Measurements from ENCODE around the gene RFC2. TPM values are rescaled to one million over a fixed set of nuclear protein-coding genes. Genes with fewer than 3 reads are reported as not detected.
"Not testable (repeated sequence)": the region's sequence is repeated elsewhere in the genome, so short reads cannot be mapped to it uniquely, and the experiment has no call there.

RFC2 gene
- total RNA-seq, 4 donors from 2014 or later, result 12.5 to 37.9 (median 22.4) TPM

DNA sequence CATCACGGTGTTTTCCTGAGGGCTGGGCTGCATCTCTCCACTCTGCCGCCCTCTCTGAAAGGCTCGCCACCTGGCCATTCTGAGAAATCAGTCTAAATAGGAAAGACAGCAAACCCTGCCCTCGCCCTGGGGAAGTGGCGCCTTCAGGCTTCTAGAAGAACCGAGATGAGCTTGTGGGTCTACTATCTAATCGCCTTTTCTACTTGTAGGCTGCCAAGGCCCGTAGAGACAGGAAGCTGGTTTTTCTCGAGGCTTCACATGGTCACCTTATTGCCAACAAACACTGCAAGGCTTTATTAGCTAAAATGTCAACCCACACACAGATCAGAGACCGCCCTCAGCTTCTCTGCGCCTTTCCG lies 23.0 kb downstream of the RFC2 start:
- intact Hi-C loops (cut with DNase I), result no loop called here
- Histone ChIP-seq H3K4me3 (no peak overlapping the region), H3K36me3 (peaks cover 6 to 81% (median 9%) of the 10 kb centered on the region in 3 donors), H3K9me3 (no peaks in the 10 kb centered on the region), H3K4me1 (peaks cover 0 to 4% (median 0%) of the 10 kb centered on the region in 3 donors), H3K27ac (no peak overlapping the region), H3K27me3 (no peaks in the 10 kb centered on the region)
- 63 to 90% methylated on average over 12 of the region's 12 CpGs for WGBS, 2 donors
- DNase-seq, result no peak
- TF ChIP-seq POLR2A (IDR thresholded peaks at IDR 0.05), result no peak
- TF ChIP-seq, protein P1, sequence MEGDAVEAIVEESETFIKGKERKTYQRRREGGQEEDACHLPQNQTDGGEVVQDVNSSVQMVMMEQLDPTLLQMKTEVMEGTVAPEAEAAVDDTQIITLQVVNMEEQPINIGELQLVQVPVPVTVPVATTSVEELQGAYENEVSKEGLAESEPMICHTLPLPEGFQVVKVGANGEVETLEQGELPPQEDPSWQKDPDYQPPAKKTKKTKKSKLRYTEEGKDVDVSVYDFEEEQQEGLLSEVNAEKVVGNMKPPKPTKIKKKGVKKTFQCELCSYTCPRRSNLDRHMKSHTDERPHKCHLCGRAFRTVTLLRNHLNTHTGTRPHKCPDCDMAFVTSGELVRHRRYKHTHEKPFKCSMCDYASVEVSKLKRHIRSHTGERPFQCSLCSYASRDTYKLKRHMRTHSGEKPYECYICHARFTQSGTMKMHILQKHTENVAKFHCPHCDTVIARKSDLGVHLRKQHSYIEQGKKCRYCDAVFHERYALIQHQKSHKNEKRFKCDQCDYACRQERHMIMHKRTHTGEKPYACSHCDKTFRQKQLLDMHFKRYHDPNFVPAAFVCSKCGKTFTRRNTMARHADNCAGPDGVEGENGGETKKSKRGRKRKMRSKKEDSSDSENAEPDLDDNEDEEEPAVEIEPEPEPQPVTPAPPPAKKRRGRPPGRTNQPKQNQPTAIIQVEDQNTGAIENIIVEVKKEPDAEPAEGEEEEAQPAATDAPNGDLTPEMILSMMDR (IDR thresholded peaks at IDR 0.05), result no peak

GRCh38 chr7:74230446-74231231 lies 23.6 kb downstream of the RFC2 start:
- no peaks in the 10 kb centered on the region for H3K9me3 ChIP-seq
- H3K27me3 ChIP-seq, result no peaks in the 10 kb centered on the region
- WGBS, 2 donors, result 81 to 89% methylated on average over 15 of the region's 15 CpGs
- H3K4me3 ChIP-seq, result no peak overlapping the region
- DNase-seq, result no peak
- H3K36me3 ChIP-seq, result peaks cover 3 to 81% (median 9%) of the 10 kb centered on the region in 3 donors
- H3K4me1 ChIP-seq, result no peaks in the 10 kb centered on the region
- intact Hi-C loops (cut with DNase I), result no loop called here
- peak overlapping the region in 2 of 4 donors; percentile 6 to 22 for H3K27ac ChIP-seq
- TF ChIP-seq, protein P1 (IDR thresholded peaks at IDR 0.05), result no peak
- no peak for TF ChIP-seq POLR2A (IDR thresholded peaks at IDR 0.05)

DNA sequence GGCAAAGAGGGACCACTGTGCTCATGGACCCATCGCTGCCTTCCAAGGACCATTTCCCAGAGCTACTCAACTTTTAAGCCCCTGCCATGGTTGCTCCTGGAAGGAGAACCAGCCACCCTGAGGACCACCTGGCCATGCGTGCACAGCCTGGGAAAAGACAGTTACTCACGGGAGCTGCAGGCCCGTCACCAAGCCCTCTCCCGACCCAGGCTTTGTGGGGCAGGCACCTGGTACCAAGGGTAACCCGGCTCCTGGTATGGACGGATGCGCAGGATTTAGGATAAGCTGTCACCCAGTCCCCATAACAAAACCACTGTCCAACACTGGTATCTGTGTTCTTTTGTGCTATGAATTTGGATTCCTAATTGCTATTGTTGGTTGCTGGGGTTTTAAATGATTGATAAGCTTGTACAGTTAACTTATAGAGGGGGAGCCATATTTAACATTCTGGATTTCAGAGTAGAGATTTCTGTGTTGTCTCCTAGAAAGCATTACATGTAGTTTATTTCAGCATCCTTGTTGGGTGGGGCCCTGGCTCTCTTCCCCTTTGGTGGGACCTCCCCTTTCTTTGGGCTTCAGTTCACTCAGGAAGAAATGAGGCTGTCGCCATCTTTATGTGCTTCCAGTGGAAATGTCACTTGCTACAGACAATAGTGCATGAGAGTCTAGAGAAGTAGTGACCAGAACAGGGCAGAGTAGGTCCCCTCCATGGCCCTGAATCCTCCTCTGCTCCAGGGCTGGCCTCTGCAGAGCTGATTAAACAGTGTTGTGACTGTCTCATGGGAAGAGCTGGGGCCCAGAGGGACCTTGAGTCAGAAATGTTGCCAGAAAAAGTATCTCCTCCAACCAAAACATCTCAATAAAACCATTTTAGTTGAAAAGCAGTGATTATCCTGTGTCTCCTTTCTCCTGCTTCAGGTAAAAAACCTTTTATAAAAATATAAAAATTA lies 25.0 kb downstream of the RFC2 start:
- Histone ChIP-seq H3K36me3 (peaks cover 0 to 72% (median 2%) of the 10 kb centered on the region in 3 donors), H3K27me3 (no peaks in the 10 kb centered on the region), H3K4me3 (no peak overlapping the region), H3K9me3 (no peaks in the 10 kb centered on the region), H3K27ac (no peak overlapping the region), H3K4me1 (no peaks in the 10 kb centered on the region)
- TF ChIP-seq, protein P1 (IDR thresholded peaks at IDR 0.05), result no peak
- TF ChIP-seq POLR2A (IDR thresholded peaks at IDR 0.05), result no peak
- whole genome bisulfite sequencing, 2 donors, result 89 to 98% methylated on average over 2 to 9 of the region's 9 CpGs
- intact Hi-C loops (cut with DNase I), result no loop called here
- no peak for DNase-seq

- Histone ChIP-seq H3K36me3 (peaks cover 0 to 48% (median 2%) of the 10 kb centered on the region in 3 donors), H3K27me3 (no peaks in the 10 kb centered on the region), H3K4me1 (no peaks in the 10 kb centered on the region), H3K4me3 (no peak overlapping the region), H3K9me3 (no peaks in the 10 kb centered on the region), H3K27ac (no peak overlapping the region)
- no peak for DNase-seq
- intact Hi-C loops (cut with DNase I), result no loop called here
- WGBS, 2 donors, result 80 to 85% methylated on average over 5 of the region's 5 CpGs
- TF ChIP-seq, protein P1 (IDR thresholded peaks at IDR 0.05), result no peak
- no peak for TF ChIP-seq POLR2A (IDR thresholded peaks at IDR 0.05)
Observed at GRCh38 chr7:74226633-74227032, 27.6 kb downstream of the RFC2 start.

DNA sequence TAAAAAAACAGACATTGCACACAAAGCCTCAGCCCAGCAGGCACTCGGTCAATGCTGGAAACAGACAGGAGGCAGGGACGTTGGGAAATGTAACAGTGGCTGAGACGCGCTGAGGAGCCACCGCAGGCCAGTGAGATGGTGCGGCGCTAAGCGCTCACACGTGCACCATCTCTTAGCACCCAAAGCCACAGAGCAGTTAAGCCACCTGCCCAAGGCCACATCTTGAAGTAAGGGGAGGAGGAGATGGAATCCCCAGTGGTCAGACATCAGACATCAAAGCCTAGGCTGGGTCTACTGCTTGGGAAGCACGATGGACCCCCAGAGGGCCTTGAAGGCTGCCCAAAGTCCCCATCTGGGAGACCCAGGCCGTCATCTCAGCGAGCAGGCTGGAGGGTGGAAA lies 28.8 kb downstream of the RFC2 start:
- Histone ChIP-seq H3K9me3 (no peaks in the 10 kb centered on the region), H3K27me3 (no peaks in the 10 kb centered on the region), H3K4me1 (no peaks in the 10 kb centered on the region), H3K27ac (no peak overlapping the region), H3K36me3 (peaks cover 0 to 35% (median 2%) of the 10 kb centered on the region in 3 donors), H3K4me3 (no peak overlapping the region)
- 83 to 95% methylated on average over 5 to 9 of the region's 12 CpGs for WGBS, 2 donors
- TF ChIP-seq POLR2A (IDR thresholded peaks at IDR 0.05), result no peak
- TF ChIP-seq, protein P1 (IDR thresholded peaks at IDR 0.05), result no peak
- intact Hi-C loops (cut with DNase I), result no loop called here
- no peak for DNase-seq

GRCh38 chr7:74224907-74225306 lies 29.3 kb downstream of the RFC2 start:
- H3K4me3 ChIP-seq; DNase-seq; H3K27ac ChIP-seq; intact Hi-C loops (cut with DNase I); H3K27me3 ChIP-seq; H3K4me1 ChIP-seq; H3K9me3 ChIP-seq: not testable (repeated sequence)
- peaks cover 0 to 30% (median 2%) of the 10 kb centered on the region in 3 donors for H3K36me3 ChIP-seq
- WGBS, 2 donors, result 86 to 89% methylated on average over 5 to 7 of the region's 13 CpGs
